GM21515 (cell line): ENCODE data around the gene HAND2.

ENCODE experiments used
- ATAC-seq: cut with Tn5 transposase; IDR thresholded peaks from one replicate; pipeline ENCODE4 v1.9.1; 2021; ENCODE audit not compliant: unreplicated experiment

The HAND2 gene

GRCh38 chr4:173529477-173530325 is at the start of gene HAND2:
TSS of gene HAND2 (minus strand) at chr4:173530229. CDS start at chr4:173529289, 940 bp downstream.
- ATAC-seq, result no peak

- no peak for ATAC-seq
Measured at GRCh38 chr4:173578956-173579355, 48.9 kb upstream of the HAND2 start.

- ATAC-seq, result no peak
Measured at GRCh38 chr4:173577963-173578362, 47.9 kb upstream of the HAND2 start.

- no peak for ATAC-seq
Measured at GRCh38 chr4:173575482-173576152, 45.6 kb upstream of the HAND2 start.

- ATAC-seq, result no peak
Measured at GRCh38 chr4:173573725-173574124, 43.7 kb upstream of the HAND2 start.

GRCh38 chr4:173573286-173573685 is 43.3 kb upstream of the HAND2 start:
- ATAC-seq, result no peak

- ATAC-seq, result no peak
Measured at GRCh38 chr4:173572493-173573129, 42.6 kb upstream of the HAND2 start.

- ATAC-seq, result no peak
Measured at GRCh38 chr4:173571620-173572019, 41.6 kb upstream of the HAND2 start.

- ATAC-seq, result no peak
Measured at GRCh38 chr4:173565281-173565680, 35.3 kb upstream of the HAND2 start.

- ATAC-seq, result no peak
Measured at GRCh38 chr4:173564461-173564860, 34.4 kb upstream of the HAND2 start.

- no peak for ATAC-seq
Measured at GRCh38 chr4:173560896-173561295, 30.9 kb upstream of the HAND2 start.

GRCh38 chr4:173556398-173557131 is 26.5 kb upstream of the HAND2 start:
- ATAC-seq, result no peak

- ATAC-seq, result no peak
Measured at GRCh38 chr4:173547889-173548288, 17.9 kb upstream of the HAND2 start.

- ATAC-seq, result no peak
Measured at GRCh38 chr4:173546776-173547175, 16.7 kb upstream of the HAND2 start.

GRCh38 chr4:173545440-173545839 is 15.4 kb upstream of the HAND2 start:
- no peak for ATAC-seq

GRCh38 chr4:173543266-173543665 is 13.2 kb upstream of the HAND2 start:
- no peak for ATAC-seq

GRCh38 chr4:173539986-173540385 is 10.0 kb upstream of the HAND2 start:
- no peak for ATAC-seq

- no peak for ATAC-seq
Measured at GRCh38 chr4:173538909-173539445, 8.9 kb upstream of the HAND2 start.

- no peak for ATAC-seq
Measured at GRCh38 chr4:173538148-173538908, 8.3 kb upstream of the HAND2 start.

GRCh38 chr4:173537613-173538147 is 7.7 kb upstream of the HAND2 start:
- ATAC-seq, result no peak
